Smooth muscle cell (in vitro differentiated cells): ENCODE data around the gene CCSER1. TPM values are rescaled to one million over a fixed set of nuclear protein-coding genes. Genes with fewer than 3 reads are reported as not detected.

ENCODE experiments used
- DNase-seq: peaks from one replicate; lab custom pipeline; 2025; ENCODE audit not compliant: unreplicated experiment; lab: John Stamatoyannopoulos, UW
- H2AFZ ChIP-seq: fragments of 200-600 bp; sonication (generic); 2 replicates; pipeline ENCODE4 v1.6.0; 2016; ENCODE audit warnings: antibody characterized with exemption, low read depth, mild to moderate bottlenecking
- H3F3A ChIP-seq: fragments of 200-600 bp; sonication (generic); 2 replicates; pipeline ENCODE4 v1.6.0; 2017; ENCODE audit warnings: antibody characterized with exemption, low read depth
- H3K27ac ChIP-seq: fragments of 200-600 bp; sonication (generic); 2 replicates; pipeline ENCODE4 v1.5.1; 2016; ENCODE audit warnings: low read depth, mild to moderate bottlenecking
- H3K27me3 ChIP-seq: fragments of 200-600 bp; sonication (generic); 2 replicates; pipeline ENCODE4 v1.6.1; 2016; ENCODE audit warnings: low read depth, mild to moderate bottlenecking
- H3K36me3 ChIP-seq: fragments of 200-600 bp; sonication (generic); 2 replicates; pipeline ENCODE4 v1.5.1; 2016; ENCODE audit warnings: low read depth
- H3K4me1 ChIP-seq: fragments of 200-600 bp; sonication (generic); 2 replicates; pipeline ENCODE4 v1.5.1; 2016; ENCODE audit warnings: low read depth
- H3K4me2 ChIP-seq: fragments of 200-600 bp; sonication (generic); 2 replicates; pipeline ENCODE4 v1.6.0; 2016; ENCODE audit warnings: mild to moderate bottlenecking
- H3K4me3 ChIP-seq: fragments of 200-600 bp; sonication (generic); 2 replicates; pipeline ENCODE4 v1.5.1; 2016; ENCODE audit warnings: mild to moderate bottlenecking
- H3K79me2 ChIP-seq: fragments of 200-600 bp; sonication (generic); 2 replicates; pipeline ENCODE4 v1.6.0; 2016; ENCODE audit warnings: low read depth, mild to moderate bottlenecking
- H3K9ac ChIP-seq: fragments of 200-600 bp; sonication (generic); 2 replicates; pipeline ENCODE4 v1.6.0; 2016; ENCODE audit warnings: low read depth
- H3K9me3 ChIP-seq: fragments of 200-600 bp; sonication (generic); replicated peaks from 2 replicates; pipeline ENCODE4 v1.5.1; 2016; ENCODE audit warnings: low read depth
- H4K20me1 ChIP-seq: fragments of 200-600 bp; sonication (generic); 2 replicates; pipeline ENCODE4 v1.6.0; 2016; ENCODE audit warnings: low read depth
- CTCF ChIP-seq: fragments of 200-600 bp; sonication (generic); IDR thresholded peaks from 2 replicates; pipeline ENCODE4 v1.5.1; 2017; ENCODE audit warnings: borderline replicate concordance, mild to moderate bottlenecking, antibody characterized with exemption; ENCODE audit not compliant: insufficient read depth, poor library complexity, severe bottlenecking
- WGBS: methylation state at CpG from one replicate; pipeline ENCODE4 v1.1.7; 2016; ENCODE audit warnings: low lambda C conversion rate; 5-methylcytosine and 5-hydroxymethylcytosine counted together
- polyA plus RNA-seq: library from polyadenylated mRNA; unstranded; fragments of >200 nt; fragmentation: Nextera tagmentation; extraction: Ambion mirVana; gene quantifications from 2 replicates; pipeline ENCODE4 v1.2.1, GENCODE V29; 2016
- total RNA-seq: library from RNA; depleted of rRNA; stranded (reverse); fragments of >200 nt; gene quantifications from 2 replicates; pipeline ENCODE4 v1.2.3, GENCODE V29; 2014

Gene CCSER1
- total and polyA plus RNA-seq, 2 experiments from 2014 or later, result 0.76 TPM; not detected in 1

- Histone ChIP-seq H3K27ac (no peak overlapping the region), H3K79me2 (no peaks in the 10 kb centered on the region), H3K4me2 (no peak overlapping the region), H3K4me1 (no peaks in the 10 kb centered on the region), H3K4me3 (no peak overlapping the region), H3K9ac (no peak overlapping the region), H3K36me3 (no peaks in the 10 kb centered on the region), H3K27me3 (no peaks in the 10 kb centered on the region), H3F3A (no peaks in the 10 kb centered on the region), H2AFZ (no peak overlapping the region), H3K9me3 (no peaks in the 10 kb centered on the region), H4K20me1 (no peaks in the 10 kb centered on the region)
- TF ChIP-seq CTCF, result no peak
- 83% methylated on average over 2 of the region's 2 CpGs for WGBS
- no peak for DNase-seq
Measured at GRCh38 chr4:90970021-90970420, 842.8 kb downstream of the CCSER1 start.

- Histone ChIP-seq H3K4me2 (no peak overlapping the region), H3K27ac (no peak overlapping the region), H2AFZ (no peak overlapping the region), H3K9ac (no peak overlapping the region), H3F3A (no peaks in the 10 kb centered on the region), H4K20me1 (no peaks in the 10 kb centered on the region), H3K79me2 (no peaks in the 10 kb centered on the region), H3K4me3 (no peak overlapping the region), H3K9me3 (no peaks in the 10 kb centered on the region), H3K36me3 (no peaks in the 10 kb centered on the region), H3K4me1 (no peaks in the 10 kb centered on the region), H3K27me3 (no peaks in the 10 kb centered on the region)
- WGBS, result 95% methylated on average over 3 of the region's 3 CpGs
- TF ChIP-seq CTCF, result no peak
- DNase-seq, result no peak
Measured at GRCh38 chr4:90977726-90978125, 850.5 kb downstream of the CCSER1 start.

- Histone ChIP-seq H3F3A (no peaks in the 10 kb centered on the region), H3K4me3 (no peak overlapping the region), H3K4me1 (no peaks in the 10 kb centered on the region), H3K27me3 (no peaks in the 10 kb centered on the region), H3K27ac (no peak overlapping the region), H3K36me3 (no peaks in the 10 kb centered on the region), H3K79me2 (no peaks in the 10 kb centered on the region), H3K9me3 (no peaks in the 10 kb centered on the region), H4K20me1 (no peaks in the 10 kb centered on the region), H3K9ac (no peak overlapping the region), H2AFZ (no peak overlapping the region), H3K4me2 (no peak overlapping the region)
- no peak for TF ChIP-seq CTCF
- no peak for DNase-seq
- 97% methylated on average over 6 of the region's 6 CpGs for WGBS
Measured at GRCh38 chr4:90979556-90979955, 852.4 kb downstream of the CCSER1 start.

- Histone ChIP-seq H3K4me3 (no peak overlapping the region), H3K79me2 (no peaks in the 10 kb centered on the region), H3F3A (no peaks in the 10 kb centered on the region), H3K36me3 (no peaks in the 10 kb centered on the region), H3K4me2 (no peak overlapping the region), H3K9me3 (no peaks in the 10 kb centered on the region), H3K27ac (no peak overlapping the region), H2AFZ (no peak overlapping the region), H3K9ac (no peak overlapping the region), H4K20me1 (no peaks in the 10 kb centered on the region), H3K4me1 (no peaks in the 10 kb centered on the region), H3K27me3 (no peaks in the 10 kb centered on the region)
- TF ChIP-seq CTCF, result no peak
- 91% methylated on average over 2 of the region's 2 CpGs for WGBS
- no peak for DNase-seq
Measured at GRCh38 chr4:90982813-90983212, 855.6 kb downstream of the CCSER1 start.
